Measurements from ENCODE around the gene PARD3B. TPM values are rescaled to one million over a fixed set of nuclear protein-coding genes. Genes with fewer than 3 reads are reported as not detected.

Gene PARD3B
- total and polyA plus RNA-seq, 2 of the 8 experiments (the other 6 are each of a cell fraction or from before 2014, with no cell fraction given), result 1.2 to 5.7 TPM

- no peak for TF ChIP-seq CHD7 (IDR thresholded peaks at IDR 0.05; ENCODE audit: insufficient replicate concordance, low read length)
Observed at GRCh38 chr2:205464681-205465080, 919.4 kb downstream of the PARD3B start (continued).

Data from H1 (cell line).